ENCODE measurements around the gene UNC5C. TPM values are rescaled to one million over a fixed set of nuclear protein-coding genes. Genes with fewer than 3 reads are reported as not detected.

The UNC5C gene
- total and polyA plus RNA-seq, 2 of the 8 experiments (the other 6 are each of a cell fraction or from before 2014, with no cell fraction given), result 0.30 to 1.3 TPM

DNA sequence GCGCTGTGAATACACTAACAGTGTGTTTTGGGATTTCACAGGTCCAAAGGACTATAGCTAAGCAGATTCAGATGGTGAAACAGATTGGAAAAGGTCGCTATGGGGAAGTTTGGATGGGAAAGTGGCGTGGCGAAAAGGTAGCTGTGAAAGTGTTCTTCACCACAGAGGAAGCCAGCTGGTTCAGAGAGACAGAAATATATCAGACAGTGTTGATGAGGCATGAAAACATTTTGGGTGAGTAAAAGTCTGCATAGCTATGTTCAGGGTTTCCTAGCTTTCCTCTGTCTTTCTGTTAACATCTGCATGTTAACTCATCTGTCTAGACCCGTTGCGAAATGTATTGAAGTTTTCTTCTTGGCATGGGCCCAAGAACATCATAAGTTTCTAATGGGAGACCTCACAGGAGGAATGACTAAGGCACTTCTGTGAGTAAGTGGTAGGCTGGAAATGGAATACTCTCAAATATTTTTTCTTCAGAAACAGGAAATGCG lies 418.9 kb downstream of the UNC5C start:
- Histone ChIP-seq H4K5ac (ENCODE audit: insufficient read length, low read depth, low read length) (no peak overlapping the region), H3K4ac (replicated peaks; ENCODE audit: insufficient read length, low read depth, low read length) (no peak overlapping the region), H3K23ac (ENCODE audit: insufficient read length) (no peak overlapping the region), H3K27me3 (replicated peaks in 1 of 4; ENCODE audit: control insufficient read depth in 3 of 4, extremely low read depth in 1 of 4, insufficient read depth in 3 of 4, low read length in 3 of 4) (no peaks in the 10 kb centered on the region), H3K79me1 (ENCODE audit: low read depth, low read length) (no peaks in the 10 kb centered on the region), H2BK5ac (ENCODE audit: low read depth, low read length) (no peak overlapping the region), H3K9ac (replicated peaks in 1 of 4; ENCODE audit: extremely low read depth in 1 of 4, low read depth in 3 of 4, low read length in 3 of 4) (no peak overlapping the region), H3K36me3 (ENCODE audit: control insufficient read depth in 2 of 4, insufficient read depth in 4 of 4, low read length in 3 of 4) (no peaks in the 10 kb centered on the region), H3K18ac (ENCODE audit: extremely low read depth, low read length) (no peak overlapping the region), H3K4me3 (ENCODE audit: extremely low read depth in 1 of 4, insufficient read depth in 2 of 4, low read depth in 3 of 4, low read length in 4 of 4) (no peak overlapping the region), H3K56ac (replicated peaks; ENCODE audit: insufficient read length, low read depth, low read length) (no peak overlapping the region), H3K9me3 (ENCODE audit: insufficient read depth in 2 of 2, low read depth in 1 of 2, low read length in 1 of 2) (no peaks in the 10 kb centered on the region), H3K4me2 (ENCODE audit: insufficient read depth in 1 of 2, low read depth in 2 of 2, low read length in 2 of 2) (no peak overlapping the region), H3K14ac (ENCODE audit: insufficient read length) (no peak overlapping the region), H4K91ac (replicated peaks; ENCODE audit: insufficient read length, low read length) (no peak overlapping the region), H4K20me1 (replicated peaks in 1 of 2; ENCODE audit: control insufficient read depth in 1 of 2, insufficient read depth in 2 of 2, low read length in 2 of 2) (no peaks in the 10 kb centered on the region), H3K27ac (ENCODE audit: low read depth, low read length) (no peak overlapping the region), H2BK120ac (replicated peaks; ENCODE audit: low read depth, low read length) (no peak overlapping the region), H2BK20ac (ENCODE audit: low read length) (no peak overlapping the region), H3K23me2 (ENCODE audit: low read depth, low read length) (no peaks in the 10 kb centered on the region), H3K79me2 (ENCODE audit: control insufficient read depth in 1 of 2, insufficient read depth in 2 of 2, low read length in 2 of 2) (no peaks in the 10 kb centered on the region), H4K8ac (ENCODE audit: extremely low read depth, insufficient read depth, low read length) (no peak overlapping the region), H2BK15ac (ENCODE audit: low read length) (no peak overlapping the region), H3K4me1 (replicated peaks in 1 of 4; ENCODE audit: control insufficient read depth in 3 of 4, insufficient read depth in 4 of 4, low read length in 3 of 4) (no peaks in the 10 kb centered on the region; a peak in 1 of 7 replicates), H2AFZ (ENCODE audit: low read length) (no peak overlapping the region), H2AK5ac (ENCODE audit: low read depth, low read length) (no peak overlapping the region), H2BK12ac (ENCODE audit: low read depth, low read length) (no peak overlapping the region)
- WGBS, 2 experiments (ENCODE audit: extremely low coverage in 1 of 2, insufficient coverage in 1 of 2, insufficient read length in 1 of 2, insufficient replicate concordance in 2 of 2, low coverage in 1 of 2, low lambda C conversion rate in 2 of 2, missing lambda C conversion rate in 1 of 2), result 94% methylated on average over 7 of the region's 7 CpGs; no CpG with 5 or more reads in 1 of the 2 experiments
- ChIA-PET POLR2A (ENCODE audit: partially characterized antibody) (no interaction called here), CTCF (ENCODE audit: partially characterized antibody) (interaction anchor here (0.6 to 0.9 kb wide), 2 partner anchors 12 to 448 kb away, joined by 3 read pairs; no protein-coding TSS in a partner anchor)
- TF ChIP-seq, protein P1, sequence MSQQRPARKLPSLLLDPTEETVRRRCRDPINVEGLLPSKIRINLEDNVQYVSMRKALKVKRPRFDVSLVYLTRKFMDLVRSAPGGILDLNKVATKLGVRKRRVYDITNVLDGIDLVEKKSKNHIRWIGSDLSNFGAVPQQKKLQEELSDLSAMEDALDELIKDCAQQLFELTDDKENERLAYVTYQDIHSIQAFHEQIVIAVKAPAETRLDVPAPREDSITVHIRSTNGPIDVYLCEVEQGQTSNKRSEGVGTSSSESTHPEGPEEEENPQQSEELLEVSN (IDR thresholded peaks at IDR 0.05), result no peak
- TF ChIP-seq, protein P2, sequence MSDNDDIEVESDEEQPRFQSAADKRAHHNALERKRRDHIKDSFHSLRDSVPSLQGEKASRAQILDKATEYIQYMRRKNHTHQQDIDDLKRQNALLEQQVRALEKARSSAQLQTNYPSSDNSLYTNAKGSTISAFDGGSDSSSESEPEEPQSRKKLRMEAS (IDR thresholded peaks at IDR 0.05), result no peak
- TF ChIP-seq SP4 (IDR thresholded peaks at IDR 0.05; ENCODE audit: low read length) (no peak), ASH2L (IDR thresholded peaks at IDR 0.05; ENCODE audit: low read length) (no peak), KDM4A (IDR thresholded peaks at IDR 0.05; ENCODE audit: low read depth, low read length, severe bottlenecking) (no peak), RFX5 (IDR thresholded peaks at IDR 0.05; ENCODE audit: borderline replicate concordance, low read depth, low read length) (no peak)
- no peak for DNase-seq (ENCODE audit: low read depth in 1 of 2, low spot score in 2 of 2)
- no peak for FAIRE-seq
